Fibroblast of the aortic adventitia (primary cell): ENCODE data around the gene TIGD7. TPM values are rescaled to one million over a fixed set of nuclear protein-coding genes. Genes with fewer than 3 reads are reported as not detected.

ENCODE experiments used
- DNase-seq: peaks from one replicate; pipeline ENCODE4 v3.0.0-alpha.2; 2010; ENCODE audit warnings: low read depth
- H3K4me3 ChIP-seq: 2 replicates; pipeline ENCODE4 v1.5.1; 2011; ENCODE audit warnings: low read depth, mild to moderate bottlenecking, control low read depth, low read length, moderate library complexity
- CTCF ChIP-seq: IDR thresholded peaks from 2 replicates; pipeline ENCODE4 v1.5.1; 2011; ENCODE audit warnings: mild to moderate bottlenecking, low read length, control low read depth, inconsistent platforms; ENCODE audit not compliant: insufficient read depth
- total RNA-seq: library from RNA; depleted of rRNA; stranded (reverse); fragments of >200 nt; gene quantifications from 2 replicates; pipeline ENCODE4 v1.2.3, GENCODE V29; 2012; ENCODE audit warnings: low replicate concordance

Gene TIGD7
- total RNA-seq, 1 donor: 6.4 TPM

GRCh38 chr16:3268294-3268693 is 36.9 kb downstream of the TIGD7 start:
- no peak for DNase-seq
- TF ChIP-seq CTCF: no peak
- no peak overlapping the region for H3K4me3 ChIP-seq

GRCh38 chr16:3266873-3267537 is 38.2 kb downstream of the TIGD7 start:
- H3K4me3 ChIP-seq: no peak overlapping the region
- peak; percentile 76 for DNase-seq
- peak; percentile 66 for TF ChIP-seq CTCF

GRCh38 chr16:3264137-3265036 is 40.8 kb downstream of the TIGD7 start:
- peak; percentile 35 for TF ChIP-seq CTCF
- DNase-seq: peak; percentile 96
- H3K4me3 ChIP-seq: peak overlapping the region; percentile 81

- no peak overlapping the region for H3K4me3 ChIP-seq
- TF ChIP-seq CTCF: no peak
- DNase-seq: no peak
Measured at GRCh38 chr16:3262517-3262916, 42.7 kb downstream of the TIGD7 start.

- TF ChIP-seq CTCF: no peak
Measured at GRCh38 chr16:3259836-3260235, 45.4 kb downstream of the TIGD7 start.

GRCh38 chr16:3256866-3257465 is 48.3 kb downstream of the TIGD7 start:
- no peak for TF ChIP-seq CTCF

More at GRCh38 chr16:3259836-3260235, 45.4 kb downstream of the TIGD7 start:
- H3K4me3 ChIP-seq: no peak overlapping the region
- no peak for DNase-seq

More at GRCh38 chr16:3256866-3257465, 48.3 kb downstream of the TIGD7 start:
- peak; percentile 16 for DNase-seq
- H3K4me3 ChIP-seq: no peak overlapping the region
